Astrocyte of the spinal cord (primary cell): Measurements from ENCODE around the gene CRIP2.

Experiments used
- DNase-seq: peaks from one replicate; pipeline ENCODE4 v3.0.0; 2011; ENCODE audit warnings: low read depth, low spot score
- H3K4me3 ChIP-seq: 2 replicates; pipeline ENCODE4 v1.5.1; 2011; ENCODE audit warnings: low read depth, mild to moderate bottlenecking, low read length, moderate library complexity
- CTCF ChIP-seq: IDR thresholded peaks from 2 replicates; pipeline ENCODE4 v1.5.1; 2012; ENCODE audit warnings: low read depth, mild to moderate bottlenecking, low read length, inconsistent platforms
- in situ Hi-C: cut with HindIII; loops from 2 replicates; pipeline ENCODE4 v1.10.0; 2017; ENCODE audit warnings: low sequenced_read_pairs

CRIP2 gene

GRCh38 chr14:105508601-105509000 is 34.0 kb downstream of the CRIP2 start:
- in situ Hi-C loops, result no loop called here
- TF ChIP-seq CTCF, result no peak
- no peak overlapping the region for H3K4me3 ChIP-seq
- DNase-seq, result no peak

- DNase-seq, result no peak
- in situ Hi-C loops, result no loop called here
- no peak overlapping the region for H3K4me3 ChIP-seq
- no peak for TF ChIP-seq CTCF
Measured at GRCh38 chr14:105517096-105517495, 42.5 kb downstream of the CRIP2 start.

- no peak overlapping the region for H3K4me3 ChIP-seq
- DNase-seq, result no peak
- no peak for TF ChIP-seq CTCF
- in situ Hi-C loops, result no loop called here
Measured at GRCh38 chr14:105519946-105520698, 45.5 kb downstream of the CRIP2 start.

- TF ChIP-seq CTCF, result no peak
- H3K4me3 ChIP-seq, result no peak overlapping the region
- no peak for DNase-seq
- in situ Hi-C loops, result no loop called here
Measured at GRCh38 chr14:105525326-105525725, 50.7 kb downstream of the CRIP2 start.

- no peak for DNase-seq
- in situ Hi-C loops, result no loop called here
- peak within 1 kb of the TSS; percentile 42 for H3K4me3 ChIP-seq
- TF ChIP-seq CTCF, result no peak
Measured at GRCh38 chr14:105525861-105526775, 51.5 kb downstream of the CRIP2 start, which contains the start of gene TMEM121. Gene TMEM121 (plus strand): TSS chr14:105526583. CDS start chr14:105528835, 2,252 bp downstream.

- in situ Hi-C loops, result no loop called here
- no peak for DNase-seq
- TF ChIP-seq CTCF, result no peak
- peak overlapping the region; percentile 42 for H3K4me3 ChIP-seq
Measured at GRCh38 chr14:105526776-105527380, 52.3 kb downstream of the CRIP2 start.
